Measurements from ENCODE around the gene ESCO1.
"Not testable (repeated sequence)": the region's sequence is repeated elsewhere in the genome, so short reads cannot be mapped to it uniquely, and the experiment has no call there.

ESCO1 gene

GRCh38 chr18:21592361-21592760 lies 8.1 kb downstream of the ESCO1 start:
- not testable (repeated sequence) for DNase-seq

DNA sequence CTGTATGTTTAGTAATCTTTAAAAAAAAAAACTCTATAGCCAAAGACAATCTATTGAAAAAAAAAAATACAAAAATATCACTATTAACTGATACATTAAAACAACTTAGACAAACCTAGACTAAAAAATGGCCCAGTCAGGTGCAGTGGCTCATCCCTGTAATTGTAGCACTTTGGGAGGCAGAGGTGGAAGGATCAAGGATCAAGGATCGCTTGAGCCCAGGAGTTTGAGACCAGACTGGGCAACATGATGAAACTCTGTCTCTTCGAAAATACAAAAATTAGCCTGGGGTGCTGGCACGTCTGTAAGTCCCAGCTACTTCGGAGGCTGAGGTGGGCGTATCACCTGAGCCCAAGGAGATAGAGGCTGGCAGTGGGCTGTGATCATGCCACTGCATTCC lies 16.1 kb downstream of the ESCO1 start:
- no peak for DNase-seq

DNA sequence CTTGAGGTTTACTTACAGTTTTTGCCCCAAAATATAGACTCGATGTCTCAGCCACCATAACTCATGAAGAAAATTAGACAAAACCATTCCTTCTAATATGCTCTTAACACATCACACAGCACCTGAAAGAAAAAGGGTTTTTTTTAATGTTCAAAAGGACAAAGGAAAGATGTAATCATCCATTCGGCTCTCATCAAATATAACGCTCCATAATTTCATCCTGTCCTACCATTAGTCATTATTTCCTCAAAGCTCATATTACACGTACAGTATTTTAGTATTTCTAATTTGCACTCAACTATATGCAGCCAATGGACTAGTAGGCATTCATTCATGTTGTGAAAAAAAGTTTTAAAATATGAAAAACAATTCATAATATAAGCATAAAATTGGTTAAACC lies 24.8 kb downstream of the ESCO1 start:
- DNase-seq, result no peak

DNA sequence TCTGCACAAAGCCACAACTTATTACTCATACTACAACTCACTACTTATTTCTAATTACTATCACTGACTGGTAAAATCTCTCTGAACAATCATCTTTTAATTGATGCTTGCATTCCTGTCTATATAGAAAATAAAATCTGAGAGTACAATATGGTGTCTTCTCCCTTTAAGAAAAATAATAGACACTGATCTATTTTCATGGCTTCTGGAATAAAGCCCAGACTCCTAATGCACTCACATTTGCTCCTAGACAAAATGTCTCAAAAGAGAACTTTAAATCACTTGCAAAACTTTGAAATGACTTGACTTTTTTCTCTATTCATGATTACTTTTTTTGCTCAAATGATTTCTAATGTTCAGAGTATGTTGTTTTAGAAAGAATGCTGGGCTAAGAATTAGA lies 28.7 kb downstream of the ESCO1 start:
- no peak for DNase-seq

DNA sequence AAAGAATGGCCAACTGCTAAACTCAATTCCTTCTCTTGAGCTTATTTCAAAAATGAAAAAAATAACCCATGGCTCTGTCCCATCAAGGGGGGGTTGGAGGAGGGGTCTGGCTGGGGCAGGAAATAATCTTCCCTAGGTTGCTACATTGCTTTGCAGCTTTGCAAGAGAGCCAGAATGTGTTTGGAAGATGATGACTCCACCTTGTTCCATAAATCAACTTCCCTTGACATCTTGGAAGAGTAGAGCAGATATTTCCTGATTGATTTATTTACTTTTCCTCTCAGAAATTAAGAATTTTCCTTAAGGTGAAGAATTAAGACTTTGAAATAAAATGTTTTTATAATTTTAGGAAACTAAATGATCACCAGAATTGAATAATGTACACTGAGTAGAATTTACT lies 41.3 kb downstream of the ESCO1 start:
- no peak for DNase-seq

DNA sequence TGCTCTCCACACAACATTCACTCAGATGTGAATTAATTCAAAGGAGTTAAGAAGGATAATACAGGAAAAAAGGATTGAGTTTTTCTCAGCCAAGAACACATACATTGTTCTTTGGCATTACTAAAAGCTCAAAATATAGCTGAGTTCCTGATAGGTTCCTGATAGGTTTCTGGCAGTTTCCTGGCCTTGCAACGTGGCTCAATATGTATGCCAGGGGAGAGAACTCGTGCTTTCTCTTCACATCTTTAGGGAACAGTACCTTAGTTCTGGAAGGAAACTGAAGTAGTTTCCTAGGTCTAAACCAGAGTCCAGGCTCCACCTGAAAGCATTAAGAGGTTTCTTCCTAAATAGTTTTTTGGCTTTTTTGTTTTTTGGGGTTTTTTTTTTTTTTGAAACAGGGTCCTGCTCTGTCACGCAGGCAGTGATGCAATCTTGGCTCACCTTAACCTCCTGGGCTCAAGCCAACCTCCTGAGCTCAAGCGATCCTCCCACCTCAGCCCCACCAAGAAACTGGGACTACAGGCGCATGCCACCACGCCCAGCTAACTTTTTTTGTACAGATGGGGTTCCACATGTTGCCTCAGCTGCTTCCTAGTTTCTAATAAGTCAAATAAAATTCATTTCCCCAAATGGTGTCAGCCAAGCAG lies 42.8 kb downstream of the ESCO1 start:
- no peak for DNase-seq

DNA sequence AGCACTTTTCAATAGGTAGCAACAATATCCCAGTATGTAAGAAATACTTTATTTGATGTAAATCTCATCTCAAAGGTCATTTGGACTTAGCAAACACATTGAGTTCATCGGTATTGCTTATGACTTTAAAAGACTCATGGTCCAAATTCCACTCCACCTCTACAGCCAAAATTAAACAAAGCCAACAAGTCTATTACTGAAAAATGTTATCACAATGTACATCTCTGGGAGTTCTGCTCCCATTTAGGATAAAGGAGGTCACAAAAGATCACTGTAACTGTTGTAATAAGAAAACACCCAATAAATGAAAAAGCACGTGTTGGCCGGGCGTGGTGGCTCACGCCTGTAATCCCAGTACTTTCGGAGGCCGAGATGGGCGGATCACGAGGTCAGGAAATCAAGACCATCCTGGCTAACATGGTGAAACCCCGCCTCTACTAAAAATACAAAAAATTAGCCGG lies 50.0 kb downstream of the ESCO1 start:
- DNase-seq, result no peak

DNA sequence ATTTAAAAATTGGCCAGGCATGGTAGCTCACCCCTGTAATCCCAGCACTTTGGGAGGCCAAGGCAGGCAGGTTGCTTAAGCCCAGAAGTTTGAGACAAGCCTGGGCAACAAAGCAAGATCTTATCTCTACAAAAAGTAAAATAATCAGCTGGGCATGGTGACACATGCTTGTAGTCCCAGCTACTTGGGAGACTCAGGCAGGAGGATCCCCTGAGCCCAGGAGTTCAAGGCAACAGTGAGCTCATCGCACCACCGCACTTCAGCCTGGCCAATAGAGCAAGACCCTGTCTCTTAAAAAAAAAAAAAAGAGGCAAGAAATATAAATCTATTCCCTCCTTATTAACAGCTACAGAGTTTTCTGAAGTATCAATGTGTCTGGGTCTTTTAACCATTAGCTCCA lies 51.9 kb downstream of the ESCO1 start:
- DNase-seq, result no peak

DNA sequence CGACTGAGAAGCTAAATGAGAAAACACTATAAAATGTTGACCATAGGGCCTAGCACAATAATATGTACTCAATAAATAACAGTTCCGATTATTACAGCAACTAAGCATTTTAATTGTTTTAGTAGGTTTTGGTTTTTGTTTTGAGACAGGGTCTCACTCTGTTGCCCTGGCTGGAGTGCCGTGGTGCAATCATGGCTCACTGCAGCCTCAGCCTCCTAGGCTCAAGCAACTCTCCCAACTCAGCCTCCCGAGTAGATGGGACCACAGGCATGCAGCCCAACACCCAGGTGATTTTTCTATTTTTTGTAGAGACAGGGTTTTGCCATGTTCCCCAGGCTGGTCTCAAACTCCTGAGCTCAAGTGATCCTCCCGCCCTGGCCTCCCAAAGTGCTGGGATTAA lies 54.1 kb downstream of the ESCO1 start:
- no peak for DNase-seq

DNA sequence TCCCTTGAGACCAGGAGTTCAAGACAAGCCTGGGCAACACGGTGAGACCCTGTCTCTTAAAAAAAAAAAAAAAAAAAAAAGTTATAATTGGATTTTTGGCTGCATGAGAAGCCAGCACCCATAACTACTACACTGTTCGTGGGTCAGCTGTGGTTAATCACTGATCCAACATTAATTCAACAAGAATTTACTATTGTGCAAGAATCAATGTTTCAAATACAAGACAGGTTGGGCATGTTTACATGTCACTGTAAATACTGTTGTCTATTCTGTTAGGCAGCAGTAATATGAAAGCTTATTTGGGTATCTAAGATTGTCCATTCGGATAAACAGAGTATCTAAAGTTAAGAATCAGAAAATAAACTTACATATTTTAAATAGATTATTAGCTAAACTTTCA lies 62.3 kb downstream of the ESCO1 start:
- DNase-seq, result no peak

DNA sequence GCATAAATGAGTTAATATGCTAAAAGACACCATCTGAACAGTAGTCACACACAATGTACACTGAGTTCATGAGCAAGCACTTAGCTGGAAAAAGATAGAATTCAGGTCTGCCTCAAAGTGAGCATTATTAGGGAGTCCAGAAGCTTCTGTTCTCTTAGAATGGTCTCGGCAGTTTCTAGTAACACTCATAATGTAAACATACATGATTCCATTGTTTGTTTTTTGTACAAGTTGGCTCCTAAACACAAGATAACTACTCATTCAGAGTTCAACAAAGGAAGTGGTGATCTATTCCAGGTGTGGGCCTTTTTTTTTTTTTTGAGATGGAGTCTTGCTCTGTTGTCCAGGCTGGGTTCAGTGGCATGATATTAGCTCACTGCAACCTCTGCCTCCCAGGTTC lies 66.2 kb downstream of the ESCO1 start:
- no peak for DNase-seq

GRCh38 chr18:21526463-21526862 lies 74.0 kb downstream of the ESCO1 start:
- no peak for DNase-seq

GRCh38 chr18:21525916-21526315 lies 74.6 kb downstream of the ESCO1 start:
- DNase-seq, result no peak

GRCh38 chr18:21522530-21522929 lies 78.0 kb downstream of the ESCO1 start:
- no peak for DNase-seq

- DNase-seq, result no peak
These were observed 86.8 kb downstream of the ESCO1 start for GRCh38 chr18:21513741-21514140.

- no peak for DNase-seq
These were observed 87.2 kb downstream of the ESCO1 start for GRCh38 chr18:21513292-21513691.

GRCh38 chr18:21509062-21509461 lies 91.4 kb downstream of the ESCO1 start:
- no peak for DNase-seq

- DNase-seq, result no peak
These were observed 92.4 kb downstream of the ESCO1 start for GRCh38 chr18:21507913-21508701.

- no peak for DNase-seq
These were observed 97.8 kb downstream of the ESCO1 start for GRCh38 chr18:21502661-21503060.

DNA sequence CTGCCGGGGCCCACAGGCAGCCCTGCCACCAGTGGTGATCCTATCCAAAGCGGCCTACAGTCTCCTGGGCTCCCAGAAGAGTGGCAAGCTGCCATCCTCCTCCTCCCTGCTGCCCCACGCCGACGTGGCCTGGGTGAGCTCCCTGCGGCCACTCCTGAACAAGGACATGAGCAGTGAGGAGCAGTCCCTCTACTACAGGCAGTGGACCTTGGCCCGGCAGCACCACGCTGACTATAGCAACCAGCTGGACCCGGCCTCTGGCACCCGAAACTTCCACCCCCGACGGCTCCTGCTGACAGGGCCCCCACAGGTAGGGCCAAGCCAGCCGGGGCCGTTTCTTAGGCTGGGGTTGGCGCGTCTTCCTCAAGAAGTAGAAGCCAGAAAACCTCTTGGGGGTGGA lies 100.5 kb downstream of the ESCO1 start:
- no peak for DNase-seq

DNA sequence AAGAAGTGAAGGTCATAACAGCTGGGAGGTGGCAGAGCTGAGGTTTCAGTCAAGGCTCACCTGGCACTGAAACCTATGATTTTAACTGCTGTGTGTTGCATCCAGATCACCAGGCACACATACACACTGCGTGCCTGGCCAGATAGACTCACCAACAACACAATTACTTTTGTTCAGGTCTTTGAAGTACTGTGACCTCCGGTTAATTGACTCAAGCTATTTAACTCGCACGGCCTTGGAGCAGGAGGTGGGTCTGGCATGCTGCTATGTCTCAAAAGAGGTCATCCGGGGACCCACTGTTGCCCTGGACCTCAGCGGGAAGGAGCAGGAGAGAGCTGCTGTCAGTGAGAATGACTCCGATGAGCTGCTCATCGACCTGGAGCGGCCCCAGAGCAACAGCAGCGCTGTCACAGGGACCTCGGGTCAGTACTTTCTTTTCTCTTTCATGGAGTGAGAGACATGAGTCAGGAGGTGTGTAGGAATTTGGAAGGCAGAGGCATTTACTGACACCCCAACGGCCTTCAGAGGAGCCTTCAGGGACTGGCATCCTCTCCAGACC lies 104.1 kb downstream of the ESCO1 start:
- DNase-seq, result no peak

DNA sequence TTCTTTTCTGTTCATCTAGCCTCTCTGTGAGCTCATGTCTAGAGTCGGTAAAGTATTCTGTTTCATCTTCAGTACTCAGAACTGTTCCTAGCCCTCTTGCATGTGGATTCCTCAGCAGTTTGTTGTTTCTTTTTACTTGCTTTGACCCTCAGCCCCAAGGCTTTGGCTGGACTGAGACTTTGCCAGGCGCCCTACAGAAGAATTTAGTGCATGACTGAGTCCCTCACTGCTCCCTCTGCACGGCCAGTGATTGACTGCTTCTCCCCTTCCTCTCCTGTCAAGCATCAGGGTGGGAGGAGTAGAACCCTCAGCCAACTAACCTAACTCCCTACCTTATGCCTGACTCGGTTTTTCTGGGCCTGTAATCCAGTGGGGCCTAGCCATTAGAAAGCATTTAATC lies 109.8 kb downstream of the ESCO1 start:
- no peak for DNase-seq

- no peak for DNase-seq
These were observed 110.5 kb downstream of the ESCO1 start for GRCh38 chr18:21489919-21490495.

Measured in CD4-positive, alpha-beta T cell treated with Interleukin-4 for 1 hour (primary cell).